Neural progenitor cell (in vitro differentiated cells): Measurements from ENCODE around the gene LRFN4. TPM values are rescaled to one million over a fixed set of nuclear protein-coding genes. Genes with fewer than 3 reads are reported as not detected.

Experiments used
- DNase-seq: peaks from one replicate; pipeline ENCODE4 v3.0.0-alpha.2; 2016; ENCODE audit warnings: low spot score
- H2AFZ ChIP-seq: fragments of 200-600 bp; sonication (generic); replicated peaks from 2 replicates; pipeline ENCODE4 v1.6.1; 2016; ENCODE audit warnings: antibody characterized with exemption
- H3F3A ChIP-seq: fragments of 200-600 bp; sonication (generic); 2 replicates; pipeline ENCODE4 v1.6.1; 2016; ENCODE audit warnings: antibody characterized with exemption, low read depth
- H3K27ac ChIP-seq: fragments of 200-600 bp; sonication (generic); 2 replicates; pipeline ENCODE4 v1.5.1; 2016; ENCODE audit warnings: mild to moderate bottlenecking
- H3K27me3 ChIP-seq: fragments of 200-600 bp; sonication (generic); 2 replicates; pipeline ENCODE4 v1.6.1; 2016; ENCODE audit warnings: mild to moderate bottlenecking, moderate library complexity
- H3K36me3 ChIP-seq: fragments of 200-600 bp; sonication (generic); 2 replicates; pipeline ENCODE4 v1.5.1; 2016
- H3K4me1 ChIP-seq: fragments of 200-600 bp; sonication (generic); 2 replicates; pipeline ENCODE4 v1.6.1; 2016; ENCODE audit warnings: mixed run types
- H3K4me2 ChIP-seq: fragments of 200-600 bp; sonication (generic); 2 replicates; pipeline ENCODE4 v1.6.1; 2016
- H3K4me3 ChIP-seq: fragments of 200-600 bp; sonication (generic); 2 replicates; pipeline ENCODE4 v1.5.1; 2016
- H3K79me2 ChIP-seq: fragments of 200-600 bp; sonication (generic); 2 replicates; pipeline ENCODE4 v1.6.1; 2016; ENCODE audit warnings: low read depth
- H3K9ac ChIP-seq: fragments of 200-600 bp; sonication (generic); 2 replicates; pipeline ENCODE4 v1.6.1; 2016
- H3K9me3 ChIP-seq: fragments of 200-600 bp; sonication (generic); 2 replicates; pipeline ENCODE4 v1.5.1; 2016; ENCODE audit warnings: low read depth
- H4K20me1 ChIP-seq: fragments of 200-600 bp; sonication (generic); 2 replicates; pipeline ENCODE4 v1.6.1; 2016; ENCODE audit warnings: low read depth
- H3K27ac Mint-ChIP-seq: 3 replicates; pipeline ENCODE4 v1.8.0; 2021; ENCODE audit warnings: mixed read lengths
- H3K27me3 Mint-ChIP-seq: 2 replicates; pipeline ENCODE4 v1.8.0; 2022; ENCODE audit warnings: low read depth, mild to moderate bottlenecking, inconsistent platforms, moderate library complexity, mixed read lengths; ENCODE audit not compliant: insufficient read depth
- H3K36me3 Mint-ChIP-seq: 3 replicates; pipeline ENCODE4 v1.8.0; 2021; ENCODE audit warnings: mixed read lengths
- H3K4me1 Mint-ChIP-seq: 3 replicates; pipeline ENCODE4 v1.8.0; 2021; ENCODE audit warnings: mixed read lengths
- H3K4me3 Mint-ChIP-seq: 3 replicates; pipeline ENCODE4 v1.8.0; 2021; ENCODE audit warnings: mild to moderate bottlenecking, moderate library complexity, mixed read lengths
- H3K9me3 Mint-ChIP-seq: 3 replicates; pipeline ENCODE4 v1.8.0; 2020; ENCODE audit warnings: mixed read lengths
- EZH2 ChIP-seq: fragments of 200-600 bp; sonication (generic); IDR thresholded peaks from 2 replicates; pipeline ENCODE4 v1.6.1; 2017; ENCODE audit warnings: antibody characterized with exemption, mild to moderate bottlenecking, moderate library complexity
- EZH2phosphoT487 ChIP-seq: fragments of 200-600 bp; sonication (generic); IDR thresholded peaks from 2 replicates; pipeline ENCODE4 v1.6.1; 2017; ENCODE audit warnings: antibody characterized with exemption
- total RNA-seq: library from RNA; depleted of rRNA; stranded (reverse); fragments of >200 nt; gene quantifications from 2 replicates; pipeline ENCODE4 v1.2.3, GENCODE V29; 2015; ENCODE audit warnings: low replicate concordance
- TF ChIP-seq, protein P1 (sequence below): fragments of 200-600 bp; sonication (generic); IDR thresholded peaks from 2 replicates; pipeline ENCODE4 v1.5.1; 2017; ENCODE audit warnings: antibody characterized with exemption, mild to moderate bottlenecking

Gene LRFN4
- total RNA-seq, 1 donor from 2014 or later = 6.7 TPM

DNA sequence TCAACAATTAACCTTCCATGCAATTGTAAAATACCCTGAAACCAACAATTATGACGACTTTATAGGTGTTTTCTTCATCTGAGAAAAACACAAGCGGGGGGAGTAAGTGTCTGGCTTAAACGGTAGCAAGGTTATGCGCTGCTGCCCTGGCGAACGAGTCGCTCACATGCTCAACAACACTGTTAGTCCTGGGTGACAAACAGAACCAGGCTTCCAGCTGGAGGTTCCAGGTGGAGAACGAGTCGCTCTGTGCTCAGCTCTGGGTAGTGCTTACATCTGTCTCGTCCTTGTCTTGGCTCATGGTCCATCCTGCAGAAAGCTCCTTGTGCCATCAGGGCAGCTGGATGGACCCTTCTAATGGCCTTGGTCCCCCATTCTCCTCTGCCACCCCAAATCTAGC is 53.2 kb downstream of the LRFN4 start:
- no peaks in the 10 kb centered on the region for H3K27me3 ChIP-seq
- no peak overlapping the region for H2AFZ ChIP-seq
- H3K27ac ChIP-seq = no peak overlapping the region
- H3K4me1 Mint-ChIP-seq = peaks cover 42% of the 10 kb centered on the region
- no peak for DNase-seq
- H3K36me3 Mint-ChIP-seq = no peaks in the 10 kb centered on the region
- H3K79me2 ChIP-seq = no peaks in the 10 kb centered on the region
- peaks cover 4% of the 10 kb centered on the region for H3K27me3 Mint-ChIP-seq
- peaks cover 29% of the 10 kb centered on the region for H3F3A ChIP-seq
- no peak overlapping the region for H3K4me2 ChIP-seq
- no peak overlapping the region for H3K27ac Mint-ChIP-seq
- peaks cover 23% of the 10 kb centered on the region for H3K4me1 ChIP-seq
- TF ChIP-seq, protein P1, sequence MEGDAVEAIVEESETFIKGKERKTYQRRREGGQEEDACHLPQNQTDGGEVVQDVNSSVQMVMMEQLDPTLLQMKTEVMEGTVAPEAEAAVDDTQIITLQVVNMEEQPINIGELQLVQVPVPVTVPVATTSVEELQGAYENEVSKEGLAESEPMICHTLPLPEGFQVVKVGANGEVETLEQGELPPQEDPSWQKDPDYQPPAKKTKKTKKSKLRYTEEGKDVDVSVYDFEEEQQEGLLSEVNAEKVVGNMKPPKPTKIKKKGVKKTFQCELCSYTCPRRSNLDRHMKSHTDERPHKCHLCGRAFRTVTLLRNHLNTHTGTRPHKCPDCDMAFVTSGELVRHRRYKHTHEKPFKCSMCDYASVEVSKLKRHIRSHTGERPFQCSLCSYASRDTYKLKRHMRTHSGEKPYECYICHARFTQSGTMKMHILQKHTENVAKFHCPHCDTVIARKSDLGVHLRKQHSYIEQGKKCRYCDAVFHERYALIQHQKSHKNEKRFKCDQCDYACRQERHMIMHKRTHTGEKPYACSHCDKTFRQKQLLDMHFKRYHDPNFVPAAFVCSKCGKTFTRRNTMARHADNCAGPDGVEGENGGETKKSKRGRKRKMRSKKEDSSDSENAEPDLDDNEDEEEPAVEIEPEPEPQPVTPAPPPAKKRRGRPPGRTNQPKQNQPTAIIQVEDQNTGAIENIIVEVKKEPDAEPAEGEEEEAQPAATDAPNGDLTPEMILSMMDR = no peak
- TF ChIP-seq EZH2phosphoT487 (no peak), EZH2 (no peak)
- H3K4me3 ChIP-seq = no peak overlapping the region
- no peak overlapping the region for H3K9ac ChIP-seq
- H4K20me1 ChIP-seq = peaks cover 14% of the 10 kb centered on the region
- no peaks in the 10 kb centered on the region for H3K9me3 Mint-ChIP-seq
- no peaks in the 10 kb centered on the region for H3K9me3 ChIP-seq
- no peaks in the 10 kb centered on the region for H3K36me3 ChIP-seq
- H3K4me3 Mint-ChIP-seq = no peak overlapping the region

Other genes starting within 250 kb of the LRFN4 start
- 38.2 and 63.8 TPM in 2 replicates for gene RBM14, start 240.4 kb upstream of the LRFN4 start, total RNA-seq
- gene RBM4, start 218.4 kb upstream of the LRFN4 start, total RNA-seq = 172 and 206 TPM in 2 replicates
- gene RBM4B, start 179.2 kb upstream of the LRFN4 start, total RNA-seq = 30.2 and 40.6 TPM in 2 replicates
- gene SPTBN2, start 127.8 kb upstream of the LRFN4 start, total RNA-seq = 14.5 and 51.7 TPM in 2 replicates
- gene RCE1, start 13.6 kb upstream of the LRFN4 start, total RNA-seq = 13.7 and 35.0 TPM in 2 replicates
- gene PC, start 101.3 kb downstream of the LRFN4 start, total RNA-seq = 11.4 and 20.4 TPM in 2 replicates
- gene C11orf86, start 118.2 kb downstream of the LRFN4 start, total RNA-seq = not detected in 2 replicates
- gene SYT12, start 166.1 kb downstream of the LRFN4 start, total RNA-seq = 0.50 and 0.67 TPM in 2 replicates
- 6.6 and 10.0 TPM in 2 replicates for gene RHOD, start 199.8 kb downstream of the LRFN4 start, total RNA-seq